GM12878 (cell line): ENCODE measurements around the gene ISM1. TPM values are rescaled to one million over a fixed set of nuclear protein-coding genes. Genes with fewer than 3 reads are reported as not detected.

ENCODE experiments used
- ATAC-seq: fragments of 200-7000 bp; cut with Tn5 transposase; 3 replicates; pipeline ENCODE4 v1.9.1; 2020; ENCODE audit warnings: mild to moderate bottlenecking, moderate library complexity
- BruUV-seq: library from RNA; stranded (reverse); fragments of 400-500 nt; replicated peaks from 2 replicates; lab custom pipeline; 2021; lab: Mats Ljungman, UMichigan
- CTCF ChIA-PET: fragments of 300-600 bp; sonication (Branson Sonifier 250); formaldehyde crosslinking; extraction: SDS; loops from one replicate; lab custom pipeline; 2021; ENCODE audit warnings: inconsistent platforms; lab: Yijun Ruan, JAX
- POLR2A ChIA-PET: fragments of 350-600 bp; formaldehyde crosslinking; extraction: SDS; loops from one replicate; lab custom pipeline; 2021; ENCODE audit warnings: inconsistent platforms; lab: Charles Lee
- RAD21 ChIA-PET: fragments of 300-600 bp; sonication (Branson Sonifier 250); formaldehyde crosslinking; loops from one replicate; lab custom pipeline; 2023; ENCODE audit warnings: antibody characterized with exemption; ENCODE audit not compliant: unreplicated experiment; lab: Charles Lee
- SMC1A ChIA-PET: fragments of 300-600 bp; sonication (Branson Sonifier 250); formaldehyde crosslinking; loops from one replicate; lab custom pipeline; 2023; ENCODE audit not compliant: unreplicated experiment, uncharacterized antibody; lab: Charles Lee
- DNase-seq: peaks from one replicate; pipeline ENCODE4 v3.0.0-alpha.2; 2011; ENCODE audit warnings: low read depth, low spot score
- FAIRE-seq: peaks from 3 replicates; lab custom pipeline; 2011; peaks lifted over from hg19 to GRCh38; lab: Jason Lieb, UNC
- H2AFZ ChIP-seq: 2 replicates; pipeline ENCODE4 v1.6.0; 2011; ENCODE audit warnings: low read depth, low read length, control low read depth; ENCODE audit not compliant: control insufficient read depth
- H3K27ac ChIP-seq: 2 replicates; pipeline ENCODE4 v1.5.1; 2011; ENCODE audit warnings: control low read depth; ENCODE audit not compliant: control insufficient read depth, insufficient read depth
- H3K27me3 ChIP-seq, 2 experiments: replicated peaks in 1 of 2; 2 replicates each; pipeline versions ENCODE4 v1.6.0 to v1.6.1; 2011; ENCODE audit warnings: low read length in 1 of 2; ENCODE audit not compliant: control insufficient read depth in 2 of 2, insufficient read depth in 2 of 2
- H3K36me3 ChIP-seq, 2 experiments: 2 replicates each; pipeline ENCODE4 v1.5.1; 2011; ENCODE audit warnings: low read length in 1 of 2; ENCODE audit not compliant: control insufficient read depth in 2 of 2, insufficient read depth in 2 of 2
- H3K4me1 ChIP-seq: 2 replicates; pipeline ENCODE4 v1.6.1; 2011; ENCODE audit warnings: mild to moderate bottlenecking, low read length, moderate library complexity, mixed read lengths; ENCODE audit not compliant: control insufficient read depth, insufficient read depth
- H3K4me2 ChIP-seq: 2 replicates; pipeline ENCODE4 v1.6.0; 2011; ENCODE audit warnings: control low read depth; ENCODE audit not compliant: control insufficient read depth, insufficient read depth
- H3K4me3 ChIP-seq: fragments of 200-600 bp; sonication (generic); 2 replicates; pipeline ENCODE4 v1.5.1; 2016
- H3K79me2 ChIP-seq: 2 replicates; pipeline ENCODE4 v1.6.0; 2011; ENCODE audit warnings: low read length; ENCODE audit not compliant: control insufficient read depth, insufficient read depth
- H3K9ac ChIP-seq: 2 replicates; pipeline ENCODE4 v1.8.0; 2011; ENCODE audit warnings: low read length, control low read depth, mixed read lengths; ENCODE audit not compliant: control insufficient read depth, insufficient read depth
- H3K9me3 ChIP-seq: replicated peaks from 3 replicates; pipeline ENCODE4 v1.5.1; 2011; ENCODE audit warnings: mild to moderate bottlenecking, low read length; ENCODE audit not compliant: control insufficient read depth, insufficient read depth
- H4K20me1 ChIP-seq: 2 replicates; pipeline ENCODE4 v1.6.0; 2011; ENCODE audit not compliant: control insufficient read depth, insufficient read depth
- ASH2L ChIP-seq: fragments of 300-600, 200-600 bp; sonication (generic); IDR thresholded peaks from 2 replicates; pipeline ENCODE4 v1.6.1; 2017; ENCODE audit warnings: low read depth, mild to moderate bottlenecking, borderline replicate concordance
- ATF7 ChIP-seq: fragments of 450-650 bp; IDR thresholded peaks from 2 replicates; pipeline ENCODE4 v1.6.1; 2016; ENCODE audit warnings: low read depth, mild to moderate bottlenecking
- CBX5 ChIP-seq: sonication (generic); IDR thresholded peaks from 2 replicates; pipeline ENCODE4 v1.6.1; 2016; ENCODE audit warnings: low read depth, moderate library complexity, mild to moderate bottlenecking, inconsistent platforms
- ESRRA ChIP-seq: IDR thresholded peaks from 2 replicates; pipeline ENCODE4 v1.6.1; 2012; ENCODE audit warnings: mild to moderate bottlenecking, low read length, improper control_type of control experiment
- FOS ChIP-seq: IDR thresholded peaks from 3 replicates; pipeline ENCODE4 v1.6.1; 2011; ENCODE audit warnings: borderline replicate concordance; ENCODE audit not compliant: insufficient read length; ENCODE audit errors: extremely low read depth
- HDAC6 ChIP-seq: fragments of 200-600 bp; sonication (generic); IDR thresholded peaks from one replicate; pipeline ENCODE4 v1.8.0; 2017; ENCODE audit warnings: antibody characterized with exemption; ENCODE audit not compliant: unreplicated experiment
- IRF4 ChIP-seq: IDR thresholded peaks from 2 replicates; pipeline ENCODE4 v1.6.1; 2011; ENCODE audit warnings: low read depth, low read length
- MEF2B ChIP-seq: fragments of 450-650 bp; IDR thresholded peaks from 2 replicates; pipeline ENCODE4 v1.6.1; 2018; ENCODE audit warnings: mild to moderate bottlenecking, moderate library complexity; ENCODE audit not compliant: partially characterized antibody, poor library complexity, severe bottlenecking
- MYB ChIP-seq: fragments of 150-350 bp; IDR thresholded peaks from 2 replicates; pipeline ENCODE4 v1.6.1; 2014; ENCODE audit warnings: mild to moderate bottlenecking, low read depth, low read length, borderline replicate concordance
- NBN ChIP-seq: fragments of 450-650 bp; IDR thresholded peaks from 2 replicates; pipeline ENCODE4 v1.6.1; 2016
- RUNX3 ChIP-seq: IDR thresholded peaks from 2 replicates; pipeline ENCODE4 v1.6.1; 2012; ENCODE audit warnings: low read length, inconsistent platforms
- SUPT20H ChIP-seq: IDR thresholded peaks from 2 replicates; pipeline ENCODE4 v1.6.1; 2011; ENCODE audit warnings: low read depth, mild to moderate bottlenecking, low read length, moderate library complexity, borderline replicate concordance; ENCODE audit not compliant: control insufficient read depth
- ZNF274 ChIP-seq: IDR thresholded peaks from one replicate; pipeline ENCODE4 v1.8.0; 2011; ENCODE audit not compliant: insufficient read length, insufficient read depth
- WGBS: methylation state at CpG from one replicate; pipeline ENCODE4 v1.1.6; 2016; ENCODE audit warnings: low lambda C conversion rate; ENCODE audit not compliant: insufficient replicate concordance, insufficient coverage; ENCODE audit errors: missing lambda C conversion rate; 5-methylcytosine and 5-hydroxymethylcytosine counted together
- in situ Hi-C: fragments of 300-500 bp; cut with MboI; formaldehyde crosslinking; loops from 9 replicates; pipeline ENCODE4 v1.14.3; 2018; ENCODE audit warnings: mixed read lengths
- intact Hi-C: fragments of 100-400 bp; cut with micrococcal nuclease; formaldehyde crosslinking; loops from one replicate; pipeline ENCODE4 v1.14.2; 2022; ENCODE audit not compliant: unreplicated experiment
- polyA plus RNA-seq, 11 experiments: library from polyadenylated mRNA; depleted of rRNA in 4 of 11; unstranded in 6 of 11; stranded (reverse) in 5 of 11; fragments of >200 nt; fragmentation: Nextera tagmentation in 4 of 11; fragmentation: Illumina TruSeq in 1 of 11; extraction: Ambion mirVana in 4 of 11; extraction: Trizol in 1 of 11; gene quantifications; 1 replicate in 1 of 11; 2 replicates in 10 of 11; pipeline versions ENCODE4 v1.2.1 to v1.2.3, GENCODE V29; 2011 to 2016; ENCODE audit warnings: inconsistent platforms in 2 of 11, missing spikeins in 2 of 11, low read depth in 1 of 11
- total RNA-seq, 4 experiments: library from RNA; depleted of rRNA in 3 of 4; stranded (reverse); fragments of >200 nt in 3 of 4; fragmentation: Illumina TruSeq in 1 of 4; extraction: Trizol in 1 of 4; gene quantifications; 2 replicates each; pipeline versions ENCODE4 v1.2.1 to v1.2.3, GENCODE V29; 2013 to 2021
- TF ChIP-seq, protein P1 (sequence below): fragments of 450-650 bp; IDR thresholded peaks from 2 replicates; pipeline ENCODE4 v1.6.1; 2018; ENCODE audit warnings: borderline replicate concordance, mild to moderate bottlenecking; ENCODE audit not compliant: partially characterized antibody
- TF ChIP-seq, protein P2 (sequence below): fragments of 450-650 bp; formaldehyde crosslinking; IDR thresholded peaks from 2 replicates; pipeline ENCODE4 v1.4.0; 2020; ENCODE audit warnings: mild to moderate bottlenecking, moderate library complexity
- TF ChIP-seq, protein P3 (sequence below): fragments of 450-650 bp; IDR thresholded peaks from 2 replicates; pipeline ENCODE4 v1.6.1; 2017; ENCODE audit warnings: mild to moderate bottlenecking

The ISM1 gene
- total and polyA plus RNA-seq, 10 of the 15 experiments (the other 5 are each of a cell fraction or from before 2014, with no cell fraction given): 0.01 to 0.03 TPM; not detected in 8

DNA sequence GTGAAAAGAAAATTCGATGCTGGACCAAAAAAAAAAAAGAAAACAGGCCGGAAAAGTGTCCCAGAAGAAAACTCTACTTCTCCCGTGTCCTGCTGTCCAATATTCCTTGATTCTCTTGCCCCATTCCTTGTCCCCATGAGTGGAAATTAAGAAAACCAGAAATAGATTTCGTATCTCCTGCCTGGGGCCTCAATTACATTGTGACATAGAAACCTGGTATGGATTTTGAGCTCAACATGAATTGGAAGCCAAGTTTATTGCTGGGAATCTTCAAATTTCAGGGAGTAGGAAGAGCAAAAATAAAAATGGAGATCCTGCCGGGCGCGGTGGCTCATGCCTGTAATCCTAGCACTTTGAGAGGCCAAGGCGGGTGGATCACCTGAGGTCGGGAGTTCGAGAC is 11.9 kb downstream of the ISM1 start:
- FAIRE-seq (no peak), DNase-seq (no peak), ATAC-seq (no peak)
- ChIA-PET POLR2A (no interaction called here), CTCF (interaction anchor here (0.6 kb wide), 1 partner anchor 98 kb away, joined by 4 read pairs; no protein-coding TSS in a partner anchor), SMC1A (no interaction called here), RAD21 (no interaction called here)
- H3K4me3 ChIP-seq: no peak overlapping the region
- in situ Hi-C loops: no loop called here
- no peak overlapping the region for H3K4me2 ChIP-seq
- H3K4me1 ChIP-seq: no peaks in the 10 kb centered on the region
- H3K36me3 ChIP-seq: no peaks in the 10 kb centered on the region
- no TSS peak for BruUV-seq
- intact Hi-C loops: no loop called here
- H3K27me3 ChIP-seq: no peaks in the 10 kb centered on the region
- H3K79me2 ChIP-seq: no peaks in the 10 kb centered on the region
- H2AFZ ChIP-seq: no peak overlapping the region
- H3K9ac ChIP-seq: no peak overlapping the region
- H4K20me1 ChIP-seq: no peaks in the 10 kb centered on the region
- 39% methylated on average over 10 of the region's 10 CpGs for WGBS
- no peaks in the 10 kb centered on the region for H3K9me3 ChIP-seq
- H3K27ac ChIP-seq: no peak overlapping the region
- no peak for TF ChIP-seq ASH2L
- TF ChIP-seq ESRRA: no peak
- TF ChIP-seq, protein P1, sequence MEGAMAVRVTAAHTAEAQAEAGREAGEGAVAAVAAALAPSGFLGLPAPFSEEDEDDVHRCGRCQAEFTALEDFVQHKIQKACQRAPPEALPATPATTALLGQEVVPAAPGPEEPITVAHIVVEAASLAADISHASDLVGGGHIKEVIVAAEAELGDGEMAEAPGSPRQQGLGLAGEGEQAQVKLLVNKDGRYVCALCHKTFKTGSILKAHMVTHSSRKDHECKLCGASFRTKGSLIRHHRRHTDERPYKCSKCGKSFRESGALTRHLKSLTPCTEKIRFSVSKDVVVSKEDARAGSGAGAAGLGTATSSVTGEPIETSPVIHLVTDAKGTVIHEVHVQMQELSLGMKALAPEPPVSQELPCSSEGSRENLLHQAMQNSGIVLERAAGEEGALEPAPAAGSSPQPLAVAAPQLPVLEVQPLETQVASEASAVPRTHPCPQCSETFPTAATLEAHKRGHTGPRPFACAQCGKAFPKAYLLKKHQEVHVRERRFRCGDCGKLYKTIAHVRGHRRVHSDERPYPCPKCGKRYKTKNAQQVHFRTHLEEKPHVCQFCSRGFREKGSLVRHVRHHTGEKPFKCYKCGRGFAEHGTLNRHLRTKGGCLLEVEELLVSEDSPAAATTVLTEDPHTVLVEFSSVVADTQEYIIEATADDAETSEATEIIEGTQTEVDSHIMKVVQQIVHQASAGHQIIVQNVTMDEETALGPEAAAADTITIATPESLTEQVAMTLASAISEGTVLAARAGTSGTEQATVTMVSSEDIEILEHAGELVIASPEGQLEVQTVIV: no peak
- TF ChIP-seq FOS: no peak
- TF ChIP-seq CBX5: no peak
- no peak for TF ChIP-seq IRF4
- no peak for TF ChIP-seq NBN
- TF ChIP-seq SUPT20H: no peak
- no peak for TF ChIP-seq MEF2B
- TF ChIP-seq ZNF274: no peak
- no peak for TF ChIP-seq HDAC6
- TF ChIP-seq, protein P2, sequence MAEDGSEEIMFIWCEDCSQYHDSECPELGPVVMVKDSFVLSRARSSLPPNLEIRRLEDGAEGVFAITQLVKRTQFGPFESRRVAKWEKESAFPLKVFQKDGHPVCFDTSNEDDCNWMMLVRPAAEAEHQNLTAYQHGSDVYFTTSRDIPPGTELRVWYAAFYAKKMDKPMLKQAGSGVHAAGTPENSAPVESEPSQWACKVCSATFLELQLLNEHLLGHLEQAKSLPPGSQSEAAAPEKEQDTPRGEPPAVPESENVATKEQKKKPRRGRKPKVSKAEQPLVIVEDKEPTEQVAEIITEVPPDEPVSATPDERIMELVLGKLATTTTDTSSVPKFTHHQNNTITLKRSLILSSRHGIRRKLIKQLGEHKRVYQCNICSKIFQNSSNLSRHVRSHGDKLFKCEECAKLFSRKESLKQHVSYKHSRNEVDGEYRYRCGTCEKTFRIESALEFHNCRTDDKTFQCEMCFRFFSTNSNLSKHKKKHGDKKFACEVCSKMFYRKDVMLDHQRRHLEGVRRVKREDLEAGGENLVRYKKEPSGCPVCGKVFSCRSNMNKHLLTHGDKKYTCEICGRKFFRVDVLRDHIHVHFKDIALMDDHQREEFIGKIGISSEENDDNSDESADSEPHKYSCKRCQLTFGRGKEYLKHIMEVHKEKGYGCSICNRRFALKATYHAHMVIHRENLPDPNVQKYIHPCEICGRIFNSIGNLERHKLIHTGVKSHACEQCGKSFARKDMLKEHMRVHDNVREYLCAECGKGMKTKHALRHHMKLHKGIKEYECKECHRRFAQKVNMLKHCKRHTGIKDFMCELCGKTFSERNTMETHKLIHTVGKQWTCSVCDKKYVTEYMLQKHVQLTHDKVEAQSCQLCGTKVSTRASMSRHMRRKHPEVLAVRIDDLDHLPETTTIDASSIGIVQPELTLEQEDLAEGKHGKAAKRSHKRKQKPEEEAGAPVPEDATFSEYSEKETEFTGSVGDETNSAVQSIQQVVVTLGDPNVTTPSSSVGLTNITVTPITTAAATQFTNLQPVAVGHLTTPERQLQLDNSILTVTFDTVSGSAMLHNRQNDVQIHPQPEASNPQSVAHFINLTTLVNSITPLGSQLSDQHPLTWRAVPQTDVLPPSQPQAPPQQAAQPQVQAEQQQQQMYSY: no peak
- TF ChIP-seq, protein P3, sequence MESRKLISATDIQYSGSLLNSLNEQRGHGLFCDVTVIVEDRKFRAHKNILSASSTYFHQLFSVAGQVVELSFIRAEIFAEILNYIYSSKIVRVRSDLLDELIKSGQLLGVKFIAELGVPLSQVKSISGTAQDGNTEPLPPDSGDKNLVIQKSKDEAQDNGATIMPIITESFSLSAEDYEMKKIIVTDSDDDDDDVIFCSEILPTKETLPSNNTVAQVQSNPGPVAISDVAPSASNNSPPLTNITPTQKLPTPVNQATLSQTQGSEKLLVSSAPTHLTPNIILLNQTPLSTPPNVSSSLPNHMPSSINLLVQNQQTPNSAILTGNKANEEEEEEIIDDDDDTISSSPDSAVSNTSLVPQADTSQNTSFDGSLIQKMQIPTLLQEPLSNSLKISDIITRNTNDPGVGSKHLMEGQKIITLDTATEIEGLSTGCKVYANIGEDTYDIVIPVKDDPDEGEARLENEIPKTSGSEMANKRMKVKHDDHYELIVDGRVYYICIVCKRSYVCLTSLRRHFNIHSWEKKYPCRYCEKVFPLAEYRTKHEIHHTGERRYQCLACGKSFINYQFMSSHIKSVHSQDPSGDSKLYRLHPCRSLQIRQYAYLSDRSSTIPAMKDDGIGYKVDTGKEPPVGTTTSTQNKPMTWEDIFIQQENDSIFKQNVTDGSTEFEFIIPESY: no peak
- no peak for TF ChIP-seq MYB
- no peak for TF ChIP-seq ATF7
- TF ChIP-seq RUNX3: no peak
